Hepatic stellate cell (primary cell): Measurements from ENCODE around the gene M6PR.
"Not testable (repeated sequence)": the region's sequence is repeated elsewhere in the genome, so short reads cannot be mapped to it uniquely, and the experiment has no call there.

Experiments used
- DNase-seq: peaks from one replicate; pipeline ENCODE4 v3.0.0; 2011; ENCODE audit warnings: low spot score

Gene M6PR

DNA sequence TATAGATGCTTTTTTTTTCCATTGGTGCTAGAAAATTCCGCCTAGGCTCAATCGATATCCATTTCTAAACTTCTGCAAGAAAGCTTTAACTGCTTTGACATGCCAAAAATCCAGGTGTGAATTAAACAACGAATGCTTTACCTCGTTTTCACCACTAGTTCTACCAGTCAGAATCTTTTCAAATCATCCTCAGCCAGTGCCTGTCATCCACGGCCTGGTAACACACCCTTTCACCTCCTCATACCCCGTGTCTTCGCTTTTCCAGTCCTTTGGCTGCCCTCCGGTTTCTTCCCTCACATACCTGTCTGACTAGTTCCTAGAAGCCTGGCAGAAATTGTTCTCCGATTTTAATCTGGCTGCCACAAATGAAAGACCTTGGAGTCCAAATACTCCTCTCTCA, 36.5 kb downstream of the M6PR start:
- no peak for DNase-seq

DNA sequence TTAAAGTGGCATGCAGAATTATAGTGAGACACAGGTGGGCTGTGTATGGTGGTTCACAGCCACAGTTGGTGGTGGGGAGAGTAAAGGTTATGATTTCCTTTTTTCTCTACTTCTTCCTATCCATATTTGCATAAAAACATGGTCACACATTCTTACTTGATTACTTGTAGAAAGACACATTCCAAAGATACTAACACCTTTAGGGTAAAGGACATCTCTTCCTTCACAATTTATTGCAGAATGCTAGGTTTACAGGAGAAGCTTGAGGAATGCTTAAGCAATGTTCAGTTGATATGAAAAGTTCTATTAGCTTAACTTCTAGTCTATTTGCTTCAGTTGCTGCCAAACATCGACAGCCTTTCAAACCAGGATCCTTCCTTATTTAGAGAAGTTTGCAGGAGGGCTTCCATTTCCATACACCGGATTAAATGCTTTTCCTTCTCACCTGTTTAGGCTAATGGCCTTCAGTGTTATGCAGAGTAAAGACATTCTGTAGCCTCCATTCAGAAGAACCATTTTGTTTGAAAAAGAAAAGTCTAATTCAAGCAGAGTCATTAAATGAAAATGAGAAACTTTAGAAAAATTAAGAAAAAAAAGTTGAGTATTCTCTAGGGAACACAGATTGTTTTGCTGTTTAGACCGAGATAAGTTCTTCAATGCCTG, 37.7 kb downstream of the M6PR start:
- no peak for DNase-seq

DNA sequence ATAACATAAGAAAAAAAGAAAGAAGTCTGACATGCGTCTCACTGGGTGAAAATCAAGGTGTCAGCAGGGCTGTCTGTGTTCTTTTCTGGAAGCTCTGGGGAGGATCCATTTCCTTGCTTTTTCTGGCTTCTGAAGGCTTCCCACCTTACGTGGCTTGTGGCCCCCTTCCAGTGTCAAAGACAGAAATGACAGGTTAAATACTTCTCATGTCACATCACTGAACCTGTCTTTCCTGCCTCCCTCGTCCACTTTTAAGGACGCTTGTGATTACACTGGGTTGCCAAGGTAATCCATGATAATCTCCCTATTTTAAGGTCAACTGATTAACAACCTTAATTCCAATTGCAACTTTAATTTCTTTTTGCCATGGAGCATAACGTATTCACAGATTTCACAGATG, 39.7 kb downstream of the M6PR start:
- no peak for DNase-seq

DNA sequence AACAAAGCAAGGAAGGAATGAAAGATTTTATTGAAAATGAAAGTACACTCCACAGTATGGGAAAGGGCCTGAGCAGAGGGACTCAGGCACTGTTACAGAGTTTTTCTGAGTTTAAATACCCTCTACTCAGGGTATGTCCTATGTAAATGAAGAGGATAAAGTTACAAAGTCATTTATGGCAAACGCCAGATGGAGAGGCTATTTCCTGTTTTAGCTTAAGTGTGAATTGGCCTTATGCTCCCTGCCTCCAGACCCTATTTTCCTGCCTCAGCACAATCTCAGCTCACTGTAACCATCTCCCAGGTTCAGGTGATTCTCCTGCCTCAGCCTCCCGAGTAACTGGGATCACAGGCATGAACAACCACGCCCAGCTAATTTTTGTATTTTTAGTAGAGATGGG, 41.9 kb downstream of the M6PR start:
- DNase-seq: no peak

DNA sequence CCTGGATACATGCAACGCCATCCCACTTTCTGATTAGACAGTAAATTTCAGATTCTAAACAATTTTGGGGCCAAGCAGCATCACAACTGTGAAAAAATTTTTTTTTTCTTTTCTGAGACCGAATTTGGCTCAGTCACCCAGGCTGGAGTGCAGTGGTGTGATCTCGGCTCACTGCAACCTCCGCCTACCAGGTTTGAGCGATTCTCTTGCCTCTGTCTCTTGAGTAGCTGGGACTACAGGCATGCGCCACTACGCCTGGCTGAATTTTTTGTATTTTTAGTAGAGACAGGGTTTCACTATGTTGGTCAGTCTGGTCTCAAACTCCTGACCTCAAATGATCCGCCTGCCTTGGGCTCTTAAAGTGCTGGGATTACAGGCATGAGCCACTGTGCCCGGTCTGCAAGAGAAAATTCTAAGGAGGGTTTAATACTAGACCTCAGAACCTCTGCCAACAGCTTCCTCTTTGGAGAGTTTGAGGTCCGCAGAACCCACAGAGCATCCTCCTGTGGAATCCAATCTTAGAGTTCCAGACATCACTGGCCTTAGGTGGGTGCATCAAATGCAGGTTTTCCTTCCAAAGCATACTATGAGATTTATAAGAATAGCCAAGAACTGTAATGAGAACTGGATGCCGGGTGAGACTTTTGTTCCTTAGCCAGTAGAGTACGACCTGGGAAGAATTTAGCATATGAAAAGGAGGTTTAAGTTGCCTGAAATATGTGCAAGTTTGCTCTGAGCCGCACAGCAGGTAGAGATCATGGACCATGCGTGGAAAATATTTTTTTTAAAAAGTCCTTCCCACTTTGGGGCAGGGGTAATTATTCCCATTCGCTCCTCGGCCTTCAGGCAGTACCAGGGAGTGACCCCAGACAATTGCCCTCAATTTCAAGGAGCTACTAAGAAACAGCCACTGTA, 42.9 kb downstream of the M6PR start:
- DNase-seq: no peak

DNA sequence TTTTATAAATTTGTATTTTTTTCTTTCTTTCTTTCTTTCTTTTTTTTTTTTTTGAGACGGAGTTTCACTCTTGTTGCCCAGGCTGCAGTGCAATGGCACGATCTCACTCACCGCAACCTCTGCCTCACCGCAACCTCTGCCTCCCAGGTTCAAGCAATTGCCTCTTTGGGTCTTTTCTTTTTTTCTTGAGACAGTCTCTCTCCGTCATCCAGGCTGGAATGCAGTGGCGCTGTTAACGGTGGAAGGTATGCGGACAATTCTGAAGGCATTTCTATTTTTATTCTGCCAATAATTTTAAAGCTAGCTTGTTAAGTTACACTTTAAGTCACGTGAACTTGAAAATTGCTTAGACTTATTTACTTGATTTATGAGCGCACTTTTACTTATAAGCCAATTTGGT, 43.9 kb downstream of the M6PR start:
- no peak for DNase-seq

DNA sequence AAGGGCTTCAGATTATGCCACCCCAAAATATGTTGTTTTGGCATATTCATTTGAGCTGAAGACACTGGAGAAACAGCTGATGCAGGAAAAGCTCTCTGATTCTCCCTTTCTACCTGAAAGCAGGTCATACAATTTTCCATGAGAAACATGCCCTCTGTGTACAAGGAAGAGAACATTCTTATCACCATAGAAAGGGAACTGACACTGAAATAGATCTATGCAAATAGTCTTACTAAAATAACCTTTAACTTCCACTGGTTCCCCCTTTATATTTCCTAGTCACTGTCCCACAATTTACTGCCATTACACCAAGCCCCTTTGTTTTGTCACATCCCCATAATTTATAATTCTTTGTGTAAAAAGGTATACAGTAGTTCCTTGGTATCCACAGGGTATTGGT, 44.8 kb downstream of the M6PR start:
- DNase-seq: no peak

DNA sequence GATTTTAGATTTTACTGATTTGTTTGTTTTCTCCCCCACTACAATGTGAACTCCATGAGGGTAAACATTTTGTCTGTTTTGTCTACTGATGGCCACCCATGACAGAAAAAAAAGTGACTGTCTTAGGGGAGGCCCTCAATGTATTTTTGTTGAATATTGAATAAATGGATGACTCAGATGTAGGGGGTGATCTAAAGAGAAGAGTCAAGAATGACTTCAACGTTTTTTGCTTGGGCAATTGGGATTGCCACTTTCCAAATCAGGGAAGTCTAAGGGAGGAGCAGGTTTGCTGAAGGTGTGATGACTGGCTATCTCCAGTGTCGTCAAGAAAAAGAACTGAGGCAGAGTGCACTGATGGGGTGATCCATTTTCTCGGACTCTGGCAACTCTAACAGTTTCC, 45.8 kb downstream of the M6PR start:
- DNase-seq: no peak

DNA sequence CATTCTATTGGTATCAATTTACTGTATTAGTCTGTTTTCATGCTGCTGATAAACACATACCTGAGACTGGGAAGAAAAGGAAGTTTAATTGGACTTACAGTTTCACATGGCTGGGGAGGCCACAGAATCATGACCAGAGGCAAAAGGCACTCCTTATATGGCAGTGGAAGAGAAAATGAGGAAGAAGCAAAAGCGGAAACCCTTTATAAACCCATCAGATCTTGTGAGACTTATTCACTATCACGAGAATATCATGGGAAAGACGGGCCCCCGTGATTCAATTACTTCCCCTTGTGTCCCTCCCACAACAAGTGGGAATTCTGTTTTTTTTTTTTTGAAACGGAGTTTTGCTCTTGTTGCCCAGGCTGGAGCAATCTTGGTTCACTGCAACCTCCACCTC, 46.7 kb downstream of the M6PR start:
- not testable (repeated sequence) for DNase-seq

DNA sequence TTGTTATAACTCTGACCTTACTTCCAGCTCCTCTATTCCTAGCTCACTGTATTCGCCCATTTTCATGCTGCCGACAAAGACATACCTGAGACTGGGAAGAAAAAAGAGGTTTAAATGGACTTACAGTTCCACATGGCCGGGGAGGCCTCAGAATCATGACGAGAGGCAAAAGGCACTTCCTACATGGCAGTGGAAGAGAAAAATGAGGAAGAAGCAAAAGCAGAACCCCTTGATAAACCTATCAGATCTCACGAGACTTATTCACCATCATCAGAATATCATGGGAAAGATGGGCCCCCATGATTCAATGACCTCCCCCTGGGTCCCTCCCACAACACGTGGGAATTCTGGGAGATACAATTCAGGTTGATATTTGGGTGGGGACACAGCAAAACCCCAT, 49.6 kb downstream of the M6PR start:
- DNase-seq: no peak

DNA sequence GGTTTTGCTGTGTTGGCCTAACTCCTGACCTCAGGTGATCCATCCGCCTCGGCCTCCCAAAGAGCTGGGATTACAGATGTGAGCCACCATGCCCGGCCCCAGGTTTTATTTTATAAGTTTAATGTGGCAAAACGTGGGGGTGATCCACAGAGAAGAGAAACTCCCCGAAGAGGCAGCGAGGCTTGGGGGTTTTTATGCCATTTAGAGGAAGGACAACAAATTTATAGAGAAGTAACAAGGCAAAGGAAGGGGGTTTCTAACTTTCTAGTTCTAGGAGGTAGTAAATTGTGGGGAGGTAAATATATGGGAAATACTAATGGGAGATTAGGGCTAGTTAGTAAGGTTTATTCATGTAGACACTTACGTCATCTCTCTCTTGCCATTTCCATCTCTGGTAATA, 52.4 kb downstream of the M6PR start:
- DNase-seq: no peak

DNA sequence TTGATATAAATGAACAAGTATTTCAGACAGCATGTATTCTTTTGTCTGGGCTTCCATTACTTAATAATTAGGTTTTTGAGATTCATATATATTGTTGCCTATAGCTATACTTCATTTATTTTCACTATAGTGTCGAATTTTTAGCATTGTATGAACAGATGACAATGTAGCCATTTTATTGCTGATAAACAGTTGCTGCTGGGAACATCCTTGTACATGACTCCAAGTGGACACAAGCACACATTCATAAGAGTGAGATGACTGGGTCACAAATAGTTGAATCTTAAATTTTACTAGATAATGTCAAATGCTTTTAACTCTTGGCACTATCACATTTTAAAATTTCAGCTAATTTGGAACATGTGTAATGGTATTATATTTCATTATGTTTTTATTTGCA, 54.5 kb downstream of the M6PR start:
- DNase-seq: no peak

DNA sequence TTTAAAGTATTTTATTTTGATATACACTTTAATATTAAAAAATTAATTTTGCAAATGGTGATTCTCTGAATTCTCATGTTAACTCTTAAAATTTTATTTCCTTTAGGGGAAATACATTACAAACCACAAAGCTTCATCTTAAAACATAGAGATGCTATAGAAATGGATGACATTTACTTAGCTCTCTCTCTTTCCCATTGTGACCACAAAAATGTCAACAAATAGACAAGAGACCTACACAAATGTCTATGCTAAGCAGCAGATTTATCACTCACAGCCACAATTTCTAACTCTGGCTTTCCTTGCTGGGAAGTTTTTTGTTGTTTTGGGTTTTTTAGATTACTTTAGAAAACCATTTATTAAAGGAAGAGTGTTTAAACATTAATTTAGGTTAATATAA, 55.1 kb downstream of the M6PR start:
- no peak for DNase-seq

DNA sequence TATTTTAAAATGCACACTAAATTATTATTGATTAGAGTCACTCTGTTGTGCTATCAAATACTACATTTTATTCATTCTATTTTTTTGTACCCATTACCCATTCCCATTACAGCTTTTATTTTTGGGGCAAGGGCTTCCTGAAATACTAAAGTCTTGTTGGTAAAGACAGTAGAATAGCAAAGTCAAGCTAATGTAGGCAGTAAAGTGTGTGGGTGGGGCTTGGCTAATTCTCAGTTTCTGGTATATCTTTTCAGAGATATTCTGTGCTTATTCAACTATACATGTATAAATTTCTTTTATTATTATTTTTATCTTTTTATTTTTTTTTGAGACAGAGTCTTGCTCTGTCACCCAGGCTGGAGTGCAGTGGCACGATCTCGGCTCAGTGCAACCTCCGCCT, 57.5 kb downstream of the M6PR start:
- no peak for DNase-seq
